Body of pancreas (tissue), 4 donors: ENCODE measurements around the gene SPO11.

Source experiments
- POLR2A ChIP-seq, 3 donors: fragments of 450-650 bp; IDR thresholded peaks; one replicate each; pipeline ENCODE4 v1.6.1; 2016; ENCODE audit warnings: antibody characterized with exemption in 3 of 3, mild to moderate bottlenecking in 2 of 3
- TF ChIP-seq, protein P1 (sequence below), 7 experiments: fragments of 450-650 bp in 4 of 7; fragments of 200-600 bp in 3 of 7; sonication (generic) in 3 of 7; IDR thresholded peaks; one replicate each; pipeline ENCODE4 v1.5.1; 2016 to 2019; ENCODE audit warnings: antibody characterized with exemption in 7 of 7

DNA sequence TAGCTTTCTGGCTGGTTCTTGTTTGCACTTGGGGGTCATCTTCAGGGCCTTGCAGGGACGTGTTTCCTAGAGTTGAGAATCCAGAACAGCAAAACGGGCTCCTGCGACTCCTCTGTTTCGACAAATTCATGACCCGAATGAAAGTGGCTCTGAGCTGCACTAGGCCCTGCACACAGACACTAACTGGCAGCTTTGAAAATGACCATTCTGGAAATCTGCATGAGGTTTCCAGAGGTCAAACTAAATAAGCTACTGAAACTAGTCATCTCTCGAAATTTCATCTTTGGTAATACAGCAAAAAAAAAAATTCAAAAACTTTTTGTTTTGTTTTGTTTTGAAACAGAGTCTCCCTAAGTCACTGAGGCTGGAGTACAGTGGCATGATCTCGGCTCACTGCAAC, 47.7 kb upstream of the SPO11 start:
- TF ChIP-seq, protein P1, sequence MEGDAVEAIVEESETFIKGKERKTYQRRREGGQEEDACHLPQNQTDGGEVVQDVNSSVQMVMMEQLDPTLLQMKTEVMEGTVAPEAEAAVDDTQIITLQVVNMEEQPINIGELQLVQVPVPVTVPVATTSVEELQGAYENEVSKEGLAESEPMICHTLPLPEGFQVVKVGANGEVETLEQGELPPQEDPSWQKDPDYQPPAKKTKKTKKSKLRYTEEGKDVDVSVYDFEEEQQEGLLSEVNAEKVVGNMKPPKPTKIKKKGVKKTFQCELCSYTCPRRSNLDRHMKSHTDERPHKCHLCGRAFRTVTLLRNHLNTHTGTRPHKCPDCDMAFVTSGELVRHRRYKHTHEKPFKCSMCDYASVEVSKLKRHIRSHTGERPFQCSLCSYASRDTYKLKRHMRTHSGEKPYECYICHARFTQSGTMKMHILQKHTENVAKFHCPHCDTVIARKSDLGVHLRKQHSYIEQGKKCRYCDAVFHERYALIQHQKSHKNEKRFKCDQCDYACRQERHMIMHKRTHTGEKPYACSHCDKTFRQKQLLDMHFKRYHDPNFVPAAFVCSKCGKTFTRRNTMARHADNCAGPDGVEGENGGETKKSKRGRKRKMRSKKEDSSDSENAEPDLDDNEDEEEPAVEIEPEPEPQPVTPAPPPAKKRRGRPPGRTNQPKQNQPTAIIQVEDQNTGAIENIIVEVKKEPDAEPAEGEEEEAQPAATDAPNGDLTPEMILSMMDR (IDR thresholded peaks at IDR 0.05): no peak
- no peak for TF ChIP-seq POLR2A (IDR thresholded peaks at IDR 0.05)
